HepG2 (cell line): ENCODE measurements around the gene CTNNA1. TPM values are rescaled to one million over a fixed set of nuclear protein-coding genes. Genes with fewer than 3 reads are reported as not detected.

Source experiments
- ATAC-seq: fragments of 200-7000 bp; cut with Tn5 transposase; 3 replicates; pipeline ENCODE4 v1.9.1; 2020; ENCODE audit warnings: mild to moderate bottlenecking, moderate library complexity
- BruUV-seq: library from RNA; stranded (reverse); fragments of 400-500 nt; replicated peaks from 2 replicates; lab custom pipeline; 2021; lab: Mats Ljungman, UMichigan
- CTCF ChIA-PET: fragments of 300-600 bp; formaldehyde crosslinking; extraction: SDS; loops from one replicate; lab custom pipeline; 2021; ENCODE audit warnings: low total read pairs, inconsistent platforms, low intra/inter-chr PET ratio; lab: Yijun Ruan, JAX
- POLR2A ChIA-PET: fragments of 350-600 bp; sonication (Branson Sonifier 250); formaldehyde crosslinking; loops from one replicate; lab custom pipeline; 2020; ENCODE audit warnings: antibody characterized with exemption, inconsistent platforms; lab: Yijun Ruan, JAX
- DNase-seq: peaks from one replicate; pipeline ENCODE4 v3.0.0-alpha.2; 2015; ENCODE audit warnings: low spot score
- FAIRE-seq: peaks from 3 replicates; lab custom pipeline; 2011; peaks lifted over from hg19 to GRCh38; lab: Jason Lieb, UNC
- H2AFZ ChIP-seq: one replicate; pipeline ENCODE4 v1.6.1; 2011; ENCODE audit warnings: low read length, inconsistent platforms
- H3K27ac ChIP-seq: fragments of 300-600 bp; 3 replicates; pipeline ENCODE4 v1.8.0; 2011; ENCODE audit warnings: mixed run types, mild to moderate bottlenecking, mixed read lengths, low read length, inconsistent platforms; ENCODE audit not compliant: insufficient read depth; ENCODE audit errors: extremely low read length
- H3K27me3 ChIP-seq, 2 experiments: fragments of 200-600 bp in 1 of 2; 2 replicates in 1 of 2; 3 replicates in 1 of 2; pipeline versions ENCODE4 v1.6.0 to v1.8.0; 2011; ENCODE audit warnings: low read length in 2 of 2, mild to moderate bottlenecking in 2 of 2, moderate library complexity in 2 of 2, inconsistent platforms in 1 of 2; ENCODE audit not compliant: insufficient read depth in 2 of 2, control insufficient read depth in 1 of 2
- H3K36me3 ChIP-seq, 2 experiments: fragments of 200-600 bp in 1 of 2; replicated peaks in 1 of 2; 2 replicates in 1 of 2; 3 replicates in 1 of 2; pipeline versions ENCODE4 v1.5.1 to v1.8.0; 2011; ENCODE audit warnings: low read length in 2 of 2, inconsistent platforms in 1 of 2; ENCODE audit not compliant: insufficient read depth in 2 of 2, control insufficient read depth in 1 of 2
- H3K4me1 ChIP-seq: 2 replicates; pipeline ENCODE4 v1.5.1; 2012; ENCODE audit warnings: low read length, inconsistent platforms; ENCODE audit not compliant: insufficient read depth
- H3K4me2 ChIP-seq: 2 replicates; pipeline ENCODE4 v1.6.0; 2011; ENCODE audit warnings: low read depth, low read length, inconsistent platforms
- H3K4me3 ChIP-seq, 3 experiments: fragments of 200-600 bp in 1 of 3; sonication (generic), shearing (Covaris generic) in 1 of 3; replicated peaks in 1 of 3; 2 replicates each; pipeline ENCODE4 v1.5.1; 2011 to 2016; ENCODE audit warnings: low read length in 3 of 3, inconsistent platforms in 2 of 3, low read depth in 2 of 3, mild to moderate bottlenecking in 2 of 3, control low read depth in 1 of 3, mixed read lengths in 1 of 3; ENCODE audit not compliant: insufficient read depth in 1 of 3
- H3K79me2 ChIP-seq: one replicate; pipeline ENCODE4 v1.6.1; 2011; ENCODE audit warnings: low read length, inconsistent platforms; ENCODE audit not compliant: insufficient read depth
- H3K9ac ChIP-seq: 2 replicates; pipeline ENCODE4 v1.6.0; 2011; ENCODE audit warnings: mild to moderate bottlenecking, low read depth, low read length, inconsistent platforms; ENCODE audit not compliant: insufficient read depth
- H3K9me3 ChIP-seq: 2 replicates; pipeline ENCODE4 v1.5.1; 2012; ENCODE audit warnings: mild to moderate bottlenecking, low read length
- H4K20me1 ChIP-seq: 2 replicates; pipeline ENCODE4 v1.6.0; 2011; ENCODE audit warnings: inconsistent platforms, mild to moderate bottlenecking, low read length, moderate library complexity; ENCODE audit not compliant: insufficient read depth
- AGO1 ChIP-seq: fragments of 200-400 bp; formaldehyde crosslinking; IDR thresholded peaks from 2 replicates; pipeline ENCODE4 v1.6.1; 2017; ENCODE audit warnings: mild to moderate bottlenecking, low read depth, low read length, moderate library complexity; ENCODE audit not compliant: poor library complexity, severe bottlenecking
- CSRNP1 ChIP-seq: sonication (generic); formaldehyde crosslinking; IDR thresholded peaks from 2 replicates; pipeline ENCODE4 v1.8.1; 2023; ENCODE audit warnings: mild to moderate bottlenecking, missing genetic modification reagents
- FOXM1 ChIP-seq: sonication (generic); formaldehyde crosslinking; IDR thresholded peaks from 2 replicates; pipeline ENCODE4 v1.5.0; 2020; ENCODE audit warnings: missing genetic modification reagents
- MAFK ChIP-seq, 2 experiments: IDR thresholded peaks in 1 of 2; conservative IDR thresholded peaks in 1 of 2; 2 replicates each; pipeline ENCODE4 v1.6.1; 2011; ENCODE audit warnings: improper control_type of control experiment in 2 of 2, low read length in 2 of 2
- RBAK ChIP-seq: sonication (generic); formaldehyde crosslinking; IDR thresholded peaks from 2 replicates; pipeline ENCODE4 v1.5.1; 2020; ENCODE audit warnings: mild to moderate bottlenecking, missing genetic modification reagents
- TCF12 ChIP-seq, 2 experiments: fragments of 450-650 bp in 1 of 2; sonication (generic) in 1 of 2; formaldehyde crosslinking in 1 of 2; IDR thresholded peaks; 2 replicates each; pipeline versions ENCODE4 v1.6.1 to v1.8.0; 2017 to 2022; ENCODE audit warnings: antibody characterized with exemption in 1 of 2, mild to moderate bottlenecking in 1 of 2, missing genetic modification reagents in 1 of 2, moderate library complexity in 1 of 2
- ZNF841 ChIP-seq: sonication (generic); formaldehyde crosslinking; IDR thresholded peaks from 2 replicates; pipeline ENCODE4 v1.8.1; 2023; ENCODE audit warnings: missing genetic modification reagents, borderline replicate concordance
- ZUFSP ChIP-seq: sonication (generic); formaldehyde crosslinking; IDR thresholded peaks from 2 replicates; pipeline ENCODE4 v1.9.0; 2021; ENCODE audit warnings: missing genetic modification reagents, mild to moderate bottlenecking, borderline replicate concordance
- WGBS: methylation state at CpG from one replicate; pipeline ENCODE4 v1.1.6; 2017; ENCODE audit warnings: low lambda C conversion rate; 5-methylcytosine and 5-hydroxymethylcytosine counted together
- in situ Hi-C: cut with HindIII; loops from 2 replicates; pipeline ENCODE4 v1.10.0; 2017; ENCODE audit warnings: low pct_unique_long_range_greater_than_20kb; ENCODE audit not compliant: extremely low pct_ligation_motif_present
- intact Hi-C: fragments of 100-400 bp; cut with micrococcal nuclease; formaldehyde crosslinking; loops from one replicate; pipeline ENCODE4 v1.10.0; 2022; ENCODE audit not compliant: unreplicated experiment
- polyA plus RNA-seq, 8 experiments: library from polyadenylated mRNA; depleted of rRNA in 3 of 8; stranded (reverse) in 7 of 8; unstranded in 1 of 8; fragments of >200 nt; fragmentation: Illumina TruSeq in 4 of 8; extraction: Trizol in 4 of 8; gene quantifications; 2 replicates each; pipeline versions ENCODE4 v1.2.1 to v1.2.3, GENCODE V29; 2011 to 2016; ENCODE audit warnings: low read depth in 4 of 8, missing spikeins in 1 of 8, mixed read lengths in 1 of 8; ENCODE audit not compliant: insufficient read depth in 1 of 8
- total RNA-seq, 5 experiments: library from RNA; depleted of rRNA; stranded (reverse); fragments of >200 nt; fragmentation: Illumina TruSeq; extraction: Trizol; gene quantifications; 2 replicates each; pipeline ENCODE4 v1.2.3, GENCODE V29; 2016; ENCODE audit warnings: low read depth in 1 of 5

The CTNNA1 gene
- total and polyA plus RNA-seq, 2 of the 13 experiments (the other 11 are each of a cell fraction or from before 2014, with no cell fraction given), result 66.8 to 162 TPM

- no peaks in the 10 kb centered on the region; the same call in 1 of the 2 replicates for H4K20me1 ChIP-seq
- intact Hi-C loops (no loop called here), in situ Hi-C loops (no loop called here)
- H3K27ac ChIP-seq, result no peak overlapping the region
- ATAC-seq (no peak), DNase-seq (no peak), FAIRE-seq (no peak)
- no peaks in the 10 kb centered on the region for H3K27me3 ChIP-seq
- H3K4me3 ChIP-seq, result no peak overlapping the region
- H2AFZ ChIP-seq, result no peak overlapping the region
- WGBS, result 95% methylated on average over 5 of the region's 5 CpGs
- H3K9ac ChIP-seq, result no peak overlapping the region
- peaks cover 4 to 21% of the 10 kb centered on the region in 2 experiments for H3K36me3 ChIP-seq
- H3K4me1 ChIP-seq, result no peaks in the 10 kb centered on the region
- H3K9me3 ChIP-seq, result no peaks in the 10 kb centered on the region
- no peaks in the 10 kb centered on the region for H3K79me2 ChIP-seq
- CTCF ChIA-PET, result no interaction called here
- BruUV-seq, result no TSS peak
- no peak for TF ChIP-seq AGO1
- peak in 1 of 2 experiments; percentile 40; a peak in 2 of 4 replicates for TF ChIP-seq MAFK (conservative IDR thresholded peaks at IDR 0.05 in 1 of 2, IDR thresholded peaks at IDR 0.05 in 1 of 2; ENCODE audit: low read length in 2 of 2)
- POLR2A ChIA-PET, result no interaction called here
- no peak overlapping the region for H3K4me2 ChIP-seq
Measured at GRCh38 chr5:138938526-138938925, 185.3 kb downstream of the CTNNA1 start.

GRCh38 chr5:138942066-138942465, 188.8 kb downstream of the CTNNA1 start:
- Histone ChIP-seq H3K9ac (no peak overlapping the region), H3K79me2 (no peaks in the 10 kb centered on the region), H2AFZ (no peak overlapping the region), H4K20me1 (no peaks in the 10 kb centered on the region; the same call in 1 of the 2 replicates), H3K4me1 (no peaks in the 10 kb centered on the region), H3K27me3 (no peaks in the 10 kb centered on the region), H3K27ac (no peak overlapping the region), H3K4me3 (no peak overlapping the region), H3K4me2 (no peak overlapping the region), H3K36me3 (peaks cover 0 to 2% of the 10 kb centered on the region in 2 experiments; a peak in 2 of 5 replicates), H3K9me3 (no peaks in the 10 kb centered on the region)
- ATAC-seq (no peak), DNase-seq (no peak), FAIRE-seq (no peak)
- TF ChIP-seq CSRNP1 (CRISPR knock-in tag) (no peak), FOXM1 (CRISPR knock-in tag) (no peak), ZUFSP (CRISPR knock-in tag) (no peak), ZNF841 (CRISPR knock-in tag) (no peak), TCF12 (IDR thresholded peaks at IDR 0.05) (no peak), TCF12 (CRISPR knock-in tag; IDR thresholded peaks at IDR 0.05) (no peak), RBAK (no peak)
- ChIA-PET CTCF (no interaction called here), POLR2A (no interaction called here)
- in situ Hi-C loops (no loop called here), intact Hi-C loops (no loop called here)
- no TSS peak for BruUV-seq
- 100% methylated on average over 2 of the region's 2 CpGs for WGBS
